Endothelial cell of umbilical vein (primary cell): ENCODE data around the gene SLC38A8. TPM values are rescaled to one million over a fixed set of nuclear protein-coding genes. Genes with fewer than 3 reads are reported as not detected.

Experiments used
- BruUV-seq: library from RNA; stranded (reverse); fragments of 400-500 nt; replicated peaks from 2 replicates; lab custom pipeline; 2021; lab: Mats Ljungman, UMichigan
- CTCF ChIA-PET: fragments of 300-600, 350-600 bp; sonication (Branson Sonifier 250); formaldehyde crosslinking; loops from one replicate; lab custom pipeline; 2021; ENCODE audit warnings: antibody characterized with exemption, inconsistent platforms; lab: Charles Lee
- POLR2A ChIA-PET: fragments of 300-600, 350-600 bp; sonication (Branson Sonifier 250); formaldehyde crosslinking; loops from one replicate; lab custom pipeline; 2021; ENCODE audit warnings: antibody characterized with exemption, inconsistent platforms; lab: Charles Lee
- DNase-seq: peaks from one replicate; pipeline ENCODE4 v3.0.0-alpha.2; 2011; ENCODE audit warnings: low read depth, low spot score
- FAIRE-seq: peaks from 2 replicates; lab custom pipeline; 2011; peaks lifted over from hg19 to GRCh38; lab: Jason Lieb, UNC
- H2AFZ ChIP-seq: 2 replicates; pipeline ENCODE4 v1.6.0; 2012; ENCODE audit warnings: low read depth, low read length, control low read depth, inconsistent platforms
- H3K27ac ChIP-seq: 2 replicates; pipeline ENCODE4 v1.5.1; 2011; ENCODE audit warnings: low read depth, mild to moderate bottlenecking, control low read depth, low read length, moderate library complexity; ENCODE audit not compliant: insufficient read depth
- H3K27me3 ChIP-seq, 2 experiments: 2 replicates each; pipeline versions ENCODE4 v1.6.0 to v1.6.1; 2011; ENCODE audit warnings: low read length in 2 of 2, mixed read lengths in 1 of 2; ENCODE audit not compliant: control insufficient read depth in 2 of 2, insufficient read depth in 2 of 2
- H3K36me3 ChIP-seq, 2 experiments: 2 replicates in 1 of 2; 3 replicates in 1 of 2; pipeline ENCODE4 v1.5.1; 2011; ENCODE audit warnings: low read length in 2 of 2, mild to moderate bottlenecking in 1 of 2, moderate library complexity in 1 of 2; ENCODE audit not compliant: control insufficient read depth in 2 of 2, insufficient read depth in 2 of 2; ENCODE audit errors: extremely low read depth in 1 of 2
- H3K4me1 ChIP-seq: 3 replicates; pipeline ENCODE4 v1.5.1; 2011; ENCODE audit warnings: mild to moderate bottlenecking, low read length; ENCODE audit not compliant: control insufficient read depth, insufficient read depth; ENCODE audit errors: extremely low read depth
- H3K4me2 ChIP-seq: 2 replicates; pipeline ENCODE4 v1.6.1; 2011; ENCODE audit warnings: low read length, control low read depth, mixed read lengths; ENCODE audit not compliant: insufficient read depth
- H3K4me3 ChIP-seq, 3 experiments: fragments of 200-600 bp in 1 of 3; sonication (generic), shearing (Covaris generic) in 1 of 3; replicated peaks in 1 of 3; 2 replicates each; pipeline ENCODE4 v1.5.1; 2011 to 2016; ENCODE audit warnings: control low read depth in 3 of 3, low read length in 3 of 3, mild to moderate bottlenecking in 2 of 3, inconsistent platforms in 1 of 3, low read depth in 1 of 3, moderate library complexity in 1 of 3; ENCODE audit not compliant: insufficient read depth in 1 of 3
- H3K79me2 ChIP-seq: 2 replicates; pipeline ENCODE4 v1.6.0; 2012; ENCODE audit warnings: low read length, inconsistent platforms; ENCODE audit not compliant: control insufficient read depth, insufficient read depth
- H3K9ac ChIP-seq: replicated peaks from 2 replicates; pipeline ENCODE3; 2011; ENCODE audit warnings: low read length, control low read depth; ENCODE audit not compliant: insufficient read depth; ENCODE audit errors: extremely low read depth
- H3K9me1 ChIP-seq: replicated peaks from 3 replicates; pipeline ENCODE4 v1.6.0; 2011; ENCODE audit warnings: mild to moderate bottlenecking, low read length; ENCODE audit not compliant: control insufficient read depth, insufficient read depth; ENCODE audit errors: extremely low read depth
- H3K9me3 ChIP-seq: replicated peaks from 2 replicates; pipeline ENCODE4 v1.5.1; 2012; ENCODE audit warnings: low read length, inconsistent platforms; ENCODE audit not compliant: control insufficient read depth, insufficient read depth
- H4K20me1 ChIP-seq: replicated peaks from 2 replicates; pipeline ENCODE3; 2011; ENCODE audit warnings: mild to moderate bottlenecking, low read length; ENCODE audit not compliant: control insufficient read depth, insufficient read depth; ENCODE audit errors: extremely low read depth
- EZH2 ChIP-seq: IDR thresholded peaks from 2 replicates; pipeline ENCODE4 v1.6.1; 2012; ENCODE audit warnings: borderline replicate concordance, low read depth, mild to moderate bottlenecking, moderate library complexity, low read length, inconsistent platforms; ENCODE audit not compliant: severe bottlenecking
- FOS ChIP-seq: IDR thresholded peaks from 2 replicates; pipeline ENCODE4 v1.6.1; 2011; ENCODE audit warnings: mild to moderate bottlenecking, low read length, moderate library complexity, borderline replicate concordance; ENCODE audit not compliant: insufficient read depth
- GATA2 ChIP-seq: IDR thresholded peaks from 2 replicates; pipeline ENCODE4 v1.7.0; 2011; ENCODE audit warnings: low read depth, mild to moderate bottlenecking, moderate library complexity, mixed read lengths, low read length; ENCODE audit not compliant: insufficient read length, insufficient read depth
- MAX ChIP-seq: IDR thresholded peaks from 2 replicates; pipeline ENCODE4 v1.6.1; 2011; ENCODE audit not compliant: insufficient read depth, insufficient read length
- MYC ChIP-seq: IDR thresholded peaks from one replicate; pipeline ENCODE4 v1.6.1; 2011; ENCODE audit warnings: mild to moderate bottlenecking, low read depth, low read length
- POLR2A ChIP-seq: IDR thresholded peaks from 2 replicates; pipeline ENCODE4 v1.6.1; 2012; ENCODE audit warnings: low read depth, mild to moderate bottlenecking, control low read depth, low read length
- POLR2AphosphoS5 ChIP-seq: IDR thresholded peaks from 2 replicates; pipeline ENCODE4 v1.6.1; 2012; ENCODE audit warnings: low read depth, mild to moderate bottlenecking, control low read depth, low read length, moderate library complexity; ENCODE audit not compliant: insufficient read depth
- dilution Hi-C: fragments of 300-500 bp; cut with MboI; formaldehyde crosslinking; loops from one replicate; pipeline ENCODE4 v1.15.0; 2019; ENCODE audit warnings: low sequenced_read_pairs; ENCODE audit not compliant: extremely low pct_ligation_motif_present
- intact Hi-C: fragments of 100-400 bp; cut with micrococcal nuclease; formaldehyde crosslinking; loops from one replicate; pipeline ENCODE4 v1.10.0; 2022
- polyA plus RNA-seq, 4 experiments: library from polyadenylated mRNA; depleted of rRNA in 3 of 4; stranded (reverse) in 3 of 4; unstranded in 1 of 4; fragments of >200 nt; gene quantifications; 2 replicates each; pipeline versions ENCODE4 v1.2.1 to v1.2.3, GENCODE V29; 2011 to 2012; ENCODE audit warnings: missing spikeins in 1 of 4
- total RNA-seq: library from RNA; stranded (reverse); gene quantifications from 2 replicates; pipeline ENCODE4 v1.2.3, GENCODE V29; 2021
- TF ChIP-seq, protein P1 (sequence below), 2 donors: IDR thresholded peaks; 1 replicate in 1 of 2; 2 replicates in 1 of 2; pipeline ENCODE4 v1.5.1; 2011; ENCODE audit warnings: low read length in 2 of 2, mild to moderate bottlenecking in 2 of 2, moderate library complexity in 2 of 2, control low read depth in 1 of 2, inconsistent platforms in 1 of 2, low read depth in 1 of 2; ENCODE audit not compliant: insufficient read depth in 1 of 2; ENCODE audit errors: extremely low read depth in 1 of 2

The SLC38A8 gene
- total and polyA plus RNA-seq, 2 donors (not counting 3 experiments of a cell fraction or from before 2014, with no cell fraction given): not detected

DNA sequence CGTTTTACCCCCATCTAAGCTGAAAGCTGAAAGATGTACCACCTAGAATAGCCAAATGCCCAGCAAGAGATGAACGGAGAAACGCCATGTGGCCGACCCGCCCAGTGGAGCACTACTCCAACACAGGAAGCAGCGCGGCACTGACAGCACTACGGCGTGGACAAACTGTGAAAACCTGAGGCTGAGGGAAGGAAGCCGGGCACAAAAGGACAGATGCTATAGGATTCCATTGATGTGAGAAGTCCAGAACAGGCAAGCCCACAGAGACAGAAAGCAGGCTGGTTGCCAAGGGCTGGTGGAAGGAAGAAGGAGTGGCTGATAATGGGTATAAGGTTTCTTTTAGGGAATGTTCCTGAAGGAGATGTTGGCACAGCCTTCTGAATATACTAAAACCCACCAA lies 29.4 kb upstream of the SLC38A8 start:
- dilution Hi-C loops (no loop called here), intact Hi-C loops (loop anchor here (5.0 kb wide), 1 partner anchor 115 kb away; the partner anchor contains the start of gene TAF1C)
- H3K27me3 ChIP-seq: no peaks in the 10 kb centered on the region
- TF ChIP-seq GATA2: no peak
- TF ChIP-seq POLR2A: peak; percentile 71
- no peak for TF ChIP-seq FOS
- TF ChIP-seq, protein P1, sequence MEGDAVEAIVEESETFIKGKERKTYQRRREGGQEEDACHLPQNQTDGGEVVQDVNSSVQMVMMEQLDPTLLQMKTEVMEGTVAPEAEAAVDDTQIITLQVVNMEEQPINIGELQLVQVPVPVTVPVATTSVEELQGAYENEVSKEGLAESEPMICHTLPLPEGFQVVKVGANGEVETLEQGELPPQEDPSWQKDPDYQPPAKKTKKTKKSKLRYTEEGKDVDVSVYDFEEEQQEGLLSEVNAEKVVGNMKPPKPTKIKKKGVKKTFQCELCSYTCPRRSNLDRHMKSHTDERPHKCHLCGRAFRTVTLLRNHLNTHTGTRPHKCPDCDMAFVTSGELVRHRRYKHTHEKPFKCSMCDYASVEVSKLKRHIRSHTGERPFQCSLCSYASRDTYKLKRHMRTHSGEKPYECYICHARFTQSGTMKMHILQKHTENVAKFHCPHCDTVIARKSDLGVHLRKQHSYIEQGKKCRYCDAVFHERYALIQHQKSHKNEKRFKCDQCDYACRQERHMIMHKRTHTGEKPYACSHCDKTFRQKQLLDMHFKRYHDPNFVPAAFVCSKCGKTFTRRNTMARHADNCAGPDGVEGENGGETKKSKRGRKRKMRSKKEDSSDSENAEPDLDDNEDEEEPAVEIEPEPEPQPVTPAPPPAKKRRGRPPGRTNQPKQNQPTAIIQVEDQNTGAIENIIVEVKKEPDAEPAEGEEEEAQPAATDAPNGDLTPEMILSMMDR (IDR thresholded peaks at IDR 0.05; ENCODE audit: extremely low read depth in 1 of 2, insufficient read depth in 1 of 2, low read depth in 1 of 2, low read length in 2 of 2): no peak
- TF ChIP-seq EZH2: no peak
- peak; percentile 72 for TF ChIP-seq POLR2AphosphoS5
- TF ChIP-seq MYC: peak; percentile 88
- TF ChIP-seq MAX: peak; percentile 37
- CTCF ChIA-PET: interaction anchor here (1.2 to 2.3 kb wide), 3 partner anchors 13 to 115 kb away, joined by 3 to 7 read pairs (median 4); partner anchors contain the start of gene TAF1C
- peaks cover 7% of the 10 kb centered on the region for H3K79me2 ChIP-seq
- no peaks in the 10 kb centered on the region for H3K9me1 ChIP-seq
- H3K9ac ChIP-seq: peak overlapping the region; percentile 6
- no peaks in the 10 kb centered on the region for H4K20me1 ChIP-seq
- peak; percentile 74 for DNase-seq
- peaks cover 20% of the 10 kb centered on the region for H3K4me1 ChIP-seq
- no peak overlapping the region for H3K4me3 ChIP-seq
- POLR2A ChIA-PET: no interaction called here
- H2AFZ ChIP-seq: peak overlapping the region; percentile 0
- peak overlapping the region; percentile 6 for H3K27ac ChIP-seq
- H3K9me3 ChIP-seq: no peaks in the 10 kb centered on the region
- no TSS peak for BruUV-seq
- peak; percentile 97 for FAIRE-seq
- peaks cover 20 to 35% of the 10 kb centered on the region in 2 experiments for H3K36me3 ChIP-seq
- peak overlapping the region; percentile 4 for H3K4me2 ChIP-seq
